GM19035 (cell line): ENCODE results near the gene RAVER2.

Experiments
- ATAC-seq: cut with Tn5 transposase; IDR thresholded peaks from one replicate; pipeline ENCODE4 v1.9.1; 2021; ENCODE audit not compliant: unreplicated experiment

Gene RAVER2

DNA sequence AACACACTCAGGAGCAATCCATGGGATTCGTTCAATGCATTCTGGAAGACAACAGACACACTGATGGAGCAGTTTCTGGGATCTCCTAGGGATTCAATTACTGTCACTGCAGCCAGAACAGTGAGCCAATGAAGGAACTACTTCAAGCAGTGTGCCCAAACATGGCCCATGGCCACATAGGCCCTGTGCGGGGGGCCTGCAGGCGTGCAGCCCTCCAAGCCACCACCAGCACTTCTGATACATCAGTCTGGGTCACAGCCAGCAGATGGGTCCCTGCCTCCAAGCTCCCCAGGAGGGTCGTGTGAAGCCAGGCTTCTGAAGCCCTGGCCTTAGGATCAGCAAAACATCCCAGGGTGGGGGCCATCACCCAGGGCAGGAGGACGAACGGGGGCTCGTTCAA lies 99.3 kb downstream of the RAVER2 start:
- ATAC-seq = no peak

DNA sequence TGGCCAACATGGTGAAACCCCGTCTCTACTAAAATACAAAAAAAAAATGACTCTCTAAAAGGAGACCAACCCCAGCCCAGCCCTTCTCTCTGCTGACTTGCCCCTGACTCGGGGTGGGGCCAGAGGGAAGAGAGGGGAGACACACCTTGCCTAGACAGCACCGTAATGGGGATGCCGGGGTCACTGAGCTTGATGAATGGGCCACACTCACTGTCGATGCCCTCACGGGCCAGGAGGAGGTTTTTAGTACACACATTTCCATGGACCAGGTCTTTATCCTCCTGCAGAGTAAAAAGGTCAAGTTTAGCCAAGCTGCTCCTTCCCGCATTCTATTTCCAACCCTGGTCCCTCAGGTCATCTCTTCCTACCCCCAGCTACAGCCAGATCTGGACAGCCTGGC lies 99.7 kb downstream of the RAVER2 start:
- ATAC-seq = no peak

DNA sequence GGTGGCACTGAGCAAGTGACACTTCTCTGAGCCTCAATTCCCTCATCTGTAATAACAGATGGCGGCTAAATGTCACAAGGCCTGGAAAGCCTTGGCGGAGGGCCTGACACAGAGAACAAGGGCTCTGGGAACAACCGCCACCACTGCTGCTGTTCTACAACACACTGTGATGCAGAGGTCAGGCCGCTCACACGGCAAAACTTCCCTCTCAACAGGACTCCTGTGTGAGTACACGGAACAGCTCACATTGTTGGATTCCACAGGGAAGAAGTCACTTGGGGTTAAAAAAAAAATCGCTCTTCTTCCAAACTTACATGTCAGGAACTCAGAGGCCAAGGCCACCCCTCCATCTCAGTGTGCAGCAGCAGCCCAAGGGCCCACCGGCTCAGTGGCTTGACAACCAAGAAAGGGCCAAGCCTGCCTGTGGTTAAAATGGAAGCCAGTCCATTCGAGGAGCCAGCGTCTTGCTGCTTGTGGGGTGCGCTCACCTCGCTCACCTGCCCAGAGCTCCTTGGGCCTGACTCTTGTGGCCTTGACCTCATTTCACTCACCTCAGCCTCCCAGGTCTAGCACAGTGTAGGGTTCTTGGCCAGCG lies 101.1 kb downstream of the RAVER2 start:
- ATAC-seq = no peak

DNA sequence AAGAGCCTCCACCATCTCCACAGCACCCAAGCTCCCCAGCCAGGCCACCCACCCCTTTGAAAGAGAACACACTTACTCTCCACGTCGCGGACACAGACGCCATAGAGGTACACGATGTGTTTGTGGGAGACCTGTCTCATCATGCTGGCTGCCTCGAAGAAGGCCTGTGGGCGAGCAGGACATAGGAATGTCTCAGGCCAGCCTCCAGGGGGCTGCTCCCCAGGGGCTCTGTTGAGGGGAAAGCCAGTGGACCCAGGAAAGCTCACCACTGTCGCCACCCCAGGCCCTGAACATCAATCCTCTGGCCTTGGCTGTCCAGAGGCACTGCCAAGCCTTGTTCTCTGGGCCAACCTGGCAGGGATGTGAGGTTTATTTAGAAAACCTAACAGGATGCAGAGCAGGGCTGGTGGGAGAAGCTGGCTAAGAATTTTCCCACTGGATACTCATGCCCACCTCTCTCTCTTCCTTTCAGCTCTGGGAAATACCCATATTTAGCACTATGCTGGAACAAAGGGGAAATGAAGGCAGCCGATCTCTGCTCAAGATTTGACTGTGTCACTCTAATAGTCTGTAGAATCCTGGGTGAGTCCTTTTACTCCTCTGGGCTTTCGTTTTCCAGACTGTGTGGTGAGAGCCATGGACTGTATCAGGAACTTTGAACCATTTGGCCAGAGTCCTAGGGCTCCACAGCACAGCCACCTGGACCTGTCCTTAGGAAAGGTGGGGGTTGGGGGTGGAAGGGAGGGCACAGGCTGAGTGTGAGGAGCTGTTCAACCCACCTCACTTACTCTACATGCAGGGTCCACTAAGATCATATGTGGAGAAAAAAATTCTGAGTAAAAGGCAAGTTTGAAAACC lies 101.9 kb downstream of the RAVER2 start:
- ATAC-seq = no peak

DNA sequence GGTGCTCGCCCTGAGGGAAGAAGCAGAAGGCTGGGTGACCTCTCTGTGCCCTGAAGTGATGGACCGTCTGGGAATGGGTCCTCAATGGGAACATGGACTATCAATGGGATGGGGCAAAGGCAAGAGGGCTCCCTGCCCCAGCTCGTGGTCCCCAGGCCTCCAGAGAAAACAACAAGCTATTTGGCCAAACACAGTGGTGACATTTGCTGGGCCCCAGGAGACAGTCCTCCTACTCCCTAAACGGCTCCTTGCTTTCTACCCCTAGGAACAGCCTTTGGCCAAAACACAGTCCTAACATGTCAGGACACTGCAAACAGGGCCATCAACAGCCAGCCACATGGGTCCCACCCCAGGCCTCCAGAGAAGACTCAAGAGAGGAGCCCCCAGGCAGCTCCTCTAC lies 102.8 kb downstream of the RAVER2 start:
- no peak for ATAC-seq

DNA sequence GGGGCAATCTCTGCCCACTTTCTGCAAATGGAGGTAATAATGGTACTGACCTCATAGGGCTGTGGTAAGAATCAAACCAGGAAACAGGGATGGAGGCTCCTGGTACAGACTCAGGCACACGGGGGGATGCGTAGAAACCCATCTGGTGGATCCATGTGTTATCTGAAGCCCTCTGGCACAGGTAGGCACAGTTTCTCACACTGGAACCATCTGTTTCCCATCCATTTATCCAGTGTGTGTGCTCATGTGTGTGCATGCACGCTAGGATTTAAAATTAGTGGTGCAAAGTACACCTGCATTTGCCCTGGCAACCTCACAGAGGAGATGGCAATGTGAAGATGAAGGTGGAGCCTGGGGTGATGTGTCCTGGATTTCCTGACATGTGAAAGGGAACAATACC lies 103.3 kb downstream of the RAVER2 start:
- ATAC-seq = no peak

DNA sequence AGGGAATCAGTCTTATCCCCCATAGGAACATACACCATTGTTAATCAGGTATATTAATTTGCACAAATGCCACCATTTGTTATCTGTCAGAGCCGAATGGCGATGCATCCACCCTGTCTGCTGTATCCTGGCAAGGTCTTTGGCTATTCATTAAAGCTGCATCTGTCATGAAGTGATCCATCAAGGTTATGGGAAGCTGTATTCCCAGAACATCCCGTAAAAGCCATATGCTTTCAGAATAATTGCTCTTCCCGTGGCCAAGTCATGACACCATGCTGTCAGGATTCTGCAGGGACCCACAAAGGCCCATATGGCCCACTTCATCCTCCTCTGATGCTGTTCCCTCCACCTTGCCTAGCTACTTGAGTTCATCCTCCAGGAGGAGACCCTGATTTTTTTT lies 103.9 kb downstream of the RAVER2 start:
- ATAC-seq = no peak

DNA sequence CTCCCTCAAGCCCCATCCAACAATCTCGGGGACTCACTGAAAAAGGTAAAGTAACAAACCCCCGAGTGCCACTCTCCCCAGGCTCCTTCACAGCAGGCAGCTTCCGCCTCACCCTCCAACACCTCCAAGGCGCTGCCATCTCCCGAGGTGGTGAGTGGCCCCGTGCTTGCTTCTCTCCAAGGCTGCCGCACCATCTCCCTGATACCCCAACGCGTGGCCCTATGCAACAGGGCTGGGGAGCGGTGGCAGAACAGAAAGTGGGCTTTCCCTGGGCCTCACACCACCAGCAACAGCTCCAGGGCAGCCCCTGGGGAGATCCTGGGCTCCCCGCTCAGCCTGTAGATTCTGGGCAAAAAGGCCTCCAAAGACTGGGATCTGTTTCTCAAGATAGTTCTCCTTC lies 105.1 kb downstream of the RAVER2 start:
- ATAC-seq = no peak

DNA sequence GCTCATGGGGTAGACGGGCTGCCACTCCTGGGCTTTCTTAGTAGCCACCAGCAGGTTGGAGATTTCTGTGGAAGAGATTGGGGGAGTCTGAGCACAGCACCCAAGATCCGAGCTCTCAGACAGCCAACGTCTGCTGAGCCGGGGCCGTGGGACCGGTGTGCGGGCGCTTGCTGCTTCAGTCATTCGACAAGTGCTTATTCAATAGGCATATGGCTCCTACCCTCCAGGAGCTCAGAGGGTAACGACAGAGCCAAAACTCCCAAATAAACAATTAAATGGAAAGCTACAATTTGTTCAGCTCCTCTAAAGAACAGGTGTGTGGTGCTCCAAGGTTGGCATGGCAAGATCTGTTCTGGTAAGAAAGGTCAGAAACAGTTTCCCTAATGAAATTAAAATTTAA lies 106.0 kb downstream of the RAVER2 start:
- ATAC-seq = no peak

DNA sequence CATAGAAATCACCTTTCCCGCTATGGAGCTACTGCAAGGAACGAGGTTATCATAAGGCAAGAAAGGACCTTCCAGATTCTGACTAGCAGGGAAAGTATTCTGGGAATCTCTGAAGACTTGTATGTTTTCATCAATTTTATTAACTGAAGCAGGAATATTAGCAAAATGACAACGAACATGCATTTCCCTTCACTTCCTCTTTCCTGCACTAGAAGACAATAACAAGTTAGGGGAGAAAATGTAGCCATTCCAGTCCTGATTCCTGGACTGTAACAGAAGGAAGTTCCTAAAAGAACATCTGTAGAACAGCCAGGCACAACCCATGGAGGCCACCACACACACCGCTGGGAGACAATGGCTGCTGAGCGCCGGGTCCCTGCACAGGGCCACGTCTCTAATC lies 106.8 kb downstream of the RAVER2 start:
- ATAC-seq = no peak

DNA sequence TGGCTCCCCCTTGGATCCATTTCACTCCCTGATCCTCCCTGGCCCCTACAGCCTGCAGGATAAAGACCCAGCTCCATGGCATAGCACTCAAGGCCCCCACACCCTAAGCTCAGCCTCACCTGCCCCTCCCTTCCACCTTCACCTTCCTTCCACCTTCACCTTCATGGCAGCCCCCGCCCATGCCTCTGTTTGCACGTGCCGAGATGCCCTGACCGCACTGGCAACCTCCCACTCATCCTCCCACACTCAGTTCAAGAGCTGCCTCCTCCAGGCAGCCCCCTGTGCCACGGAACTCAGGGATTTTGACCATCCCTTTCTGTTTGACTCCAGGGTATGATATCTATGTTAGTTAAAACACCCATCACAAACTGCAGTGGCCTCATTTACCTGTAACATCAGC lies 109.8 kb downstream of the RAVER2 start:
- ATAC-seq = no peak

DNA sequence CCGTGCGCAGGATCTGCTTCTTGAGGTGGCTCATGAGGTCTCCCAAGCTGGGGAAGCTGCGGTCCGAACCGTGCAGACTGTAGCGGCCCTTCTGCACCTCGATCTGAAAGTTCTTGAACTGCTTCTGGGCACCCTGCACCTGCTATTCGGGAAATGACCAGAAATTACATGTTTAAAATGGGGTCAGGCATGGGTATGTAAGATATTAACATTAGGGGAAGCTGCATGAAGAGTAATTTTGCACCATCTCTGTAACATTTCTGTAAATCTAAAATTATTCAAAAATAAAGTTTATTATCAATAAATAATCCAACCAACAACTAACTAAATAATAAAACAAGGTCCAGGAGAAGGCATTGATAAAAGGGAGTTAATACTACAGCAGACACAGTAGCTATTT lies 110.7 kb downstream of the RAVER2 start:
- ATAC-seq = no peak

DNA sequence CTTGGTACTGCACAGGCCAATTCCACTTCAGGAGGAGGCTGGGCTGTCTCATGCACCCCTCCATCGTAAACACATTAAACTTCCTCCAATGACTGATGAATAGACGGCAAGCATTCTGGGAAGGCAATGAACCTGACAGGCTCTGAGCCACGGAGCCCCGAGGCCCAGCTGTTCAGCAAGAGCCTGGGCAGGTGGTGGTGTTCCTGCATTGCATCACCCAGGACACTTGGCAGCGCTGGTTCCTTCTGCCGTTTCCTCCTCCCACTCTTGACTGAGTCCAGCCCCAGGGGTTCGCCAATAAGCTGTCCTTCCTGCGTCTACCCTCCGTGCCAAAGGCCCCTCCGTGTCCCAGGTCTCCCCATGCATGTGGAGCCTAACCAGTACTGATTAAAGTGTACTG lies 111.7 kb downstream of the RAVER2 start:
- no peak for ATAC-seq

DNA sequence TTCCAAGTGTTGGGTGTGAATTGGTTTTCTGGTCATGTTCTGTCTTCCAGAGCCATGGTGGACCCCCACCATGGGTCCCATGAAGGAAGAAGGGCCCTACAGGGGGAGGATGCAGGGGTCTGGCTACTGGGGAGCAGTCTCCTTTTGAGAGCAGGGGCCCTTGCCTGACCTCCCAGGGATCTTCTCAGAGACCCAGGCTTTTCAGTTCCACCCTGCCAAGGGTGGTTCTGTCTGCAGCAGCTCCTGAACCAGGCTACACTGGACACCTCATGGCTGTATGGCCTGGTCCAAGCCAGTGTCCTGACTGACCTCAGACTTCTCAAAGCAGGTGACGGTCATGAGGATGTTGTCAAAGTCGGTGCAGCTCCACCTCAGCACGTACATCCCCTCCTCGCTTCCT lies 112.5 kb downstream of the RAVER2 start:
- ATAC-seq = no peak

DNA sequence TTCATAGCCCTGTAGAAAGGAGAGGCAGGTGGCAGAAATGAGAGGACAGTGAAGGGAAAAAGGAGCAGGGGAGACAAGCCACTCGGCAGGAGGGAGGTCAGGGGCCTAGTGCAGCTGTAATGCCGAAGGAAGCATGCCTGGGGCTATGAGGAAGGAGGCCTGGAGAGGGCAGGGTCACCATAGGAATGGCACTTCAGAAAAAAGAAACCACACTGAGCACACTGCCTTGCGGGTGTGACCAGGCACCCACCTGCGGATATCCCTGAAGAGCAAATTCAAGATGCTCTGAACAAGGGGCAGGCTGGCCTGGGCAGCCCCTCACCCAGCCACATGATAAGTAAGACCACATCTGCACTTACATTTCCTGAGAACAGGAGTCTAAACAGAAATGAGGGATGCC lies 116.7 kb downstream of the RAVER2 start:
- ATAC-seq = no peak

DNA sequence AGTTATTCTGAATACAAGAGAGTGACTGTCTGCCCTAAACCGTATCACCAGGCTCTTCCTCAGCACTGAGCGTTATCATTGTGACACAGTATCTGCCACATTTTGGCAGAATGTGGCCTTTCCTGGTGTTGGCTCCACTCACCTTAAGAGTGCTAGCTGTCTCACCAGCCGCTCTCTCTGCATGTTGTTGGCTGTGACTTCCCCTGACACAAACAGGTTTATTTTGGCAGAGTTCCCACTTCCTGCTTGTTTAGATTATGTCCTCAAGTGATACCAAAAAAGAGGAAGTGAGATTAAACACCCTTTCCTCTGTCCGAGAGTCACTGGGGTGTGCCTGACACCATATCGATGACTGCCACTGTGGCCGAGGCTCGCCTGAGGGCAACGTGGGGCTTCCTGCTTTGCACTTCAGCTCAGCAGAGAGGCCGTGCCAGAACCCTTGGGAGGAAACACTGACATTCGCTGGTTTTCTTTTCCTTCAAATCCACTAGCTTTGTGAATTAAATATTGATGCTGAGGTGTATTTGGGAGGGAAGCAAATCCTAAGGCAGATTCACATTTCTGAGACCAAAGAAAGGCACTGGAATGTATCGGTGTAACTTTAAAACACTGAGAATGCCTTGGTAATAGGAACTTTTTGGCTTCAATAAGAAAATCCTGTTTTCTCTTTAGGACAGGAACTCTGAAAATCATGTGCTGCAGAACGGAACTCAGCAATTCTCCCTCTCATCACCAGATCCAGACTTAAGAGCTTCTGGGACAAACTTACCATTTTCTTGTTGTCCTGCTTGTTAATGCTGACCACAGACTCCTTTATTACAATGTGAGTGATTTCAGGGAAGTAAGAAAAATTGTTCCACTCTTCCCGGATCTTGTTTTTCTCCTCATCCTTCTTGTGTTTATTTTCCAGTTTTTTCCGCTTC lies 119.4 kb downstream of the RAVER2 start:
- peak; percentile 100 for ATAC-seq

DNA sequence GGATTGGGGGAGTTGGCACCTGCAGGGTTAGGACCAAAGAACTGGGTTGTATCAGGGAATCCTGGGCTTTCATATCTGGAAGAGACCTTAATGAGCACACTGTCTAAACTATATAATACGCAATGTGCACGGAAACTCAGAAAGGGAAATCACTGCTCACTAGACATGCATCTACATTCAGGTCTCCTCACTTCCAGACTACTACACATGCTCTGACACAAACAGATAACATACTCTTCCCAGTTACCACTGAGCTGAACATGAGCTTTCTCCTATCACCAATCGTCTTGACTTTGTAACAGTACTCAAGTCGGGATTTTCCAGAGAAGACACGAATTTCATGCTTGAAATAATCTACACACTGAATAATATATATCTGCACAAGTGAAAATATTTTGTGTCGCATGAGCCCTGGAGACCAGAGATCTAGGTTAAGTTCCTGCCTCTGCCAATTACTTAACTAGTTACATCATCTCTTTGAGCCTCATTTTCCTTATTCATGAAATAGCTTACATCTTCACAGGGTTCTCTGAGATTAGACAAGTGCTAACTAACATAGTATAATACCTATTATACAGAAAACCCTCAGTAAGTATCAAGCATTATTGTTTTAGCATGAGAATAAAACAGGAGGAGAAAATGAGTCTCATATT lies 120.4 kb downstream of the RAVER2 start:
- no peak for ATAC-seq

DNA sequence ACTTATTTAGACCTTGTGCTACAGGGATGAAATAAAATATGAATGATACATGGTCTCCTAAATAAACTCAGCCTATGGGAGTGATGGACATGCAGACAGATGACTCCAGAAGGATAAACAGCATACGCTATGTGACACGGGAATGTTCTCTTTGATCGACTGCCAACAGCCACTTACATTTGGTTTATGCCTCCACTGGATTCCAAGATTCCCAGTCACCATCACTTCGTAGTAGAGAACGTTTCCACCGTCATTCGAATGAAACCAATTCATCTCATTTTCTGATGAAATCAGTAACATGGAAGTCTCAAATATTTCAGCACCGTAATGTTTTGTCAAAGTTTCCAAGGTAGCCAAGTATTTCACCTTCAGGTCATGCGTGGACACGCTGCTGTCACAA lies 121.8 kb downstream of the RAVER2 start:
- no peak for ATAC-seq

DNA sequence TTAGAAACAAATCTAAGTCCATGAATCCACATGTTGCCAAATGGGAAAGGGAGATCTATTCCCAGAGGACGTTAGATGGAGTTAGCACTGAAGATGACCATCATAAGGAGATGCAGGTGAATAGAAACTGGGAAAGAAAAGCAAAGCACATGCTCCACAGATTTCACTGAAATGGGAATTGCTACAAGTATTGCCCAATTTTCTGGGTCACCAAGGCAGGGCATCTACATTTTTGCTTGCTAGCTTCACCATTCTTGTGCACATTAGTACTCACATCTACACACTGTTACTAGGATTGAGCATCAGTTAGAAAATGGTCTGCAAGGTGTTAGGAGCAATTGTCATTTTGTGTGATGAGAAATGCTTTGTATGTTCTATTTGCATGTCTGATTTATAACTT lies 122.4 kb downstream of the RAVER2 start:
- no peak for ATAC-seq

DNA sequence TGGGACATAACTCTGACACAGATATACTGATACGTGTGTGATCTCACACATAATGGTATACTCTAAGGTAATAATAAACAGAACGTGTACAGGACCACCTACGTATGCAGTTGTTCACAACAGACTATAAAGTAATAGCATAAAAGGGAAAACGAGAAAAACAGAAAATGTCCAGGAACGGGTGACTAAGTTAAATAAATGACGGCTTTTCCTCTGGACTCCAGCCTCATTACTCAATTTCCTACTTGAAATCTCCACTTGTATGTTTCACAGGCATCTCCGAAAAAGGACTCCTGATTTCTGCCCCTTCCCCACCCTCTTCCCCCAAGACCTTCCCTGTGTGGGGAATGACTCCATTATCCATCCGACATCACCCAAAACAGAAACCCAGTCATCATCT lies 126.4 kb downstream of the RAVER2 start:
- ATAC-seq = no peak

DNA sequence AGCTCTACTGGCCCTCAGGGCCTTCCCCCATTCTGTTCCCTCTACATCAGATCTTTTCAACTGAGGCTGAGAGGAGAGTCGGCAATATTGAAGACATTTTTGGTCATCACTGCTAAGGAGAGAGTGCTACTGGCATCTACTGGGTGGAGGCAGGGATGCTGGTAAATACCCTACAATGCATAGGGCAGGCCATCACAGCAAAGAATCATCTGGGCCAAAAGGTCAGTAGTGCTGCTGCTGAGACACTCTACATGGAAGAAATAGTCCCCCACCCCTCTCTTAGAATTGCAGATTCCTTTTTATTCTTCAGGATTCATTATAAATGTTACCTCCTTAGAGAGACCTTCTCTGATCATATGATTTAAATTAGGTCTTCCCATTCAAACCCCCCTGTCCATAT lies 127.2 kb downstream of the RAVER2 start:
- no peak for ATAC-seq
